ENCODE measurements around the gene OLFML2B. TPM values are rescaled to one million over a fixed set of nuclear protein-coding genes. Genes with fewer than 3 reads are reported as not detected.

Gene OLFML2B
- total RNA-seq, 1 experiment from 2014 or later, result 1.4 TPM

GRCh38 chr1:162020150-162020549 lies 3.5 kb downstream of the OLFML2B start:
- Histone ChIP-seq H3K23ac (ENCODE audit: insufficient read length, low read depth, low read length) (no peak overlapping the region), H3K4me1 (ENCODE audit: insufficient read depth, low read length) (no peaks in the 10 kb centered on the region; the same call in 1 of the 2 replicates), H3K27ac (ENCODE audit: insufficient read length, low read depth, low read length) (no peak overlapping the region), H3K23me2 (ENCODE audit: insufficient read length, low read depth, low read length, poor library complexity, severe bottlenecking) (peaks cover 12% of the 10 kb centered on the region), H3K4me2 (ENCODE audit: insufficient read depth, insufficient read length, low read length) (no peak overlapping the region), H3K79me2 (ENCODE audit: insufficient read depth, low read length) (no peaks in the 10 kb centered on the region), H3K27me3 (ENCODE audit: insufficient read depth, low read length) (peaks cover 9% of the 10 kb centered on the region; the same call in 1 of the 2 replicates), H2BK5ac (ENCODE audit: insufficient read length, low read length) (no peak overlapping the region), H2BK120ac (ENCODE audit: low read depth, low read length, poor library complexity, severe bottlenecking) (no peak overlapping the region), H3K18ac (ENCODE audit: insufficient read length, low read depth, low read length) (no peak overlapping the region), H4K91ac (ENCODE audit: insufficient read length, low read depth, low read length) (no peak overlapping the region), H4K5ac (ENCODE audit: insufficient read length, low read depth, low read length) (no peak overlapping the region), H4K8ac (replicated peaks; ENCODE audit: insufficient read length, low read depth, low read length) (no peak overlapping the region), H3K14ac (ENCODE audit: insufficient read depth, low read length) (no peak overlapping the region), H3K9ac (ENCODE audit: extremely low read depth, insufficient read length, low read length) (no peak overlapping the region), H3K79me1 (ENCODE audit: insufficient read depth, low read depth, low read length, poor library complexity, severe bottlenecking) (no peaks in the 10 kb centered on the region), H2AFZ (ENCODE audit: low read length) (no peak overlapping the region), H2AK5ac (ENCODE audit: insufficient read length, low read length) (no peak overlapping the region), H3T11ph (ENCODE audit: low read length) (no peak overlapping the region), H3K4ac (ENCODE audit: low read depth, low read length) (no peak overlapping the region), H3K56ac (ENCODE audit: insufficient read length, low read depth, low read length) (no peak overlapping the region), H2BK20ac (ENCODE audit: low read depth, low read length, poor library complexity, severe bottlenecking) (no peak overlapping the region), H2BK15ac (ENCODE audit: low read depth, low read length) (no peak overlapping the region), H4K20me1 (ENCODE audit: control insufficient read depth, insufficient read depth, insufficient read length) (no peaks in the 10 kb centered on the region), H2BK12ac (ENCODE audit: insufficient read length, low read depth, low read length) (no peak overlapping the region), H3K9me3 (ENCODE audit: control insufficient read depth, low read depth, low read length) (no peaks in the 10 kb centered on the region)
- no CpG with 5 or more reads among the region's 2 CpGs for WGBS (ENCODE audit: extremely low coverage, insufficient read length, low lambda C conversion rate)
- DNase-seq, result no peak
- Mint-ChIP-seq H3K27ac (no peak overlapping the region), H3K4me3 (no peak overlapping the region), H3K27me3 (ENCODE audit: low read depth) (peaks cover 40% of the 10 kb centered on the region), H3K36me3 (ENCODE audit: insufficient read depth in 1 of 3, low read depth in 3 of 3) (no peaks in the 10 kb centered on the region; a peak in 1 of 7 replicates), H3K9me3 (no peaks in the 10 kb centered on the region), H3K4me1 (peaks cover 24 to 29% of the 10 kb centered on the region in 2 experiments)
- no peak for TF ChIP-seq CTCF (conservative IDR thresholded peaks at IDR 0.05)

Data from H9 (cell line).